Mesendoderm (in vitro differentiated cells): ENCODE results near the gene FIGN.

Experiments
- DNase-seq: peaks from one replicate; pipeline ENCODE4 v3.0.0; 2013
- H2AK5ac ChIP-seq: 2 replicates; pipeline ENCODE4 v1.6.1; 2013; ENCODE audit warnings: low read length, inconsistent platforms
- H2BK120ac ChIP-seq: 2 replicates; pipeline ENCODE4 v1.6.1; 2013; ENCODE audit warnings: low read depth, mild to moderate bottlenecking, low read length, moderate library complexity, mixed read lengths
- H2BK15ac ChIP-seq: replicated peaks from 2 replicates; pipeline ENCODE4 v1.6.1; 2013; ENCODE audit warnings: low read depth, mild to moderate bottlenecking, moderate library complexity
- H2BK5ac ChIP-seq: 2 replicates; pipeline ENCODE4 v1.6.1; 2013; ENCODE audit warnings: low read length, inconsistent platforms
- H3K18ac ChIP-seq: 2 replicates; pipeline ENCODE4 v1.6.1; 2013; ENCODE audit warnings: mild to moderate bottlenecking, low read length, mixed read lengths
- H3K23ac ChIP-seq: one replicate; pipeline ENCODE4 v1.6.1; 2013; ENCODE audit warnings: low read length
- H3K27ac ChIP-seq: 2 replicates; pipeline ENCODE4 v1.5.1; 2013; ENCODE audit warnings: low read depth, mild to moderate bottlenecking, inconsistent platforms, low read length, moderate library complexity
- H3K27me3 ChIP-seq: 2 replicates; pipeline ENCODE4 v1.6.1; 2013; ENCODE audit warnings: low read length, control low read depth, mild to moderate bottlenecking, inconsistent platforms; ENCODE audit not compliant: insufficient read depth, poor library complexity
- H3K36me3 ChIP-seq: 2 replicates; pipeline ENCODE4 v1.6.1; 2013; ENCODE audit warnings: low read length, inconsistent platforms; ENCODE audit not compliant: control insufficient read depth, insufficient read depth
- H3K4ac ChIP-seq: one replicate; pipeline ENCODE4 v1.6.1; 2013; ENCODE audit warnings: low read depth, mild to moderate bottlenecking, low read length, moderate library complexity
- H3K4me1 ChIP-seq: 2 replicates; pipeline ENCODE4 v1.6.1; 2013; ENCODE audit warnings: low read depth, low read length, inconsistent platforms; ENCODE audit not compliant: control insufficient read depth
- H3K4me2 ChIP-seq: 2 replicates; pipeline ENCODE4 v1.6.1; 2013; ENCODE audit warnings: low read length
- H3K4me3 ChIP-seq: 2 replicates; pipeline ENCODE4 v1.5.1; 2013; ENCODE audit warnings: mild to moderate bottlenecking, low read length
- H3K56ac ChIP-seq: one replicate; pipeline ENCODE4 v1.6.1; 2013; ENCODE audit warnings: low read length
- H3K79me1 ChIP-seq: 2 replicates; pipeline ENCODE4 v1.6.1; 2013; ENCODE audit warnings: low read length, inconsistent platforms
- H3K79me2 ChIP-seq: 2 replicates; pipeline ENCODE4 v1.6.1; 2013; ENCODE audit warnings: mild to moderate bottlenecking, low read length; ENCODE audit not compliant: control insufficient read depth, insufficient read depth
- H3K9ac ChIP-seq: 2 replicates; pipeline ENCODE4 v1.6.1; 2013; ENCODE audit warnings: low read length, inconsistent platforms
- H4K5ac ChIP-seq: one replicate; pipeline ENCODE4 v1.6.1; 2013; ENCODE audit warnings: low read length
- H4K8ac ChIP-seq: one replicate; pipeline ENCODE4 v1.6.1; 2013; ENCODE audit warnings: low read depth, mild to moderate bottlenecking, control low read depth, low read length, moderate library complexity
- WGBS: extraction: QIAGEN DNeasy Blood & Tissue Kit; methylation state at CpG from one replicate; pipeline ENCODE4 v1.1.7; 2013; ENCODE audit warnings: low lambda C conversion rate, missing lambda C conversion rate; ENCODE audit not compliant: insufficient coverage; ENCODE audit errors: extremely low coverage; 5-methylcytosine and 5-hydroxymethylcytosine counted together

The FIGN gene

DNA sequence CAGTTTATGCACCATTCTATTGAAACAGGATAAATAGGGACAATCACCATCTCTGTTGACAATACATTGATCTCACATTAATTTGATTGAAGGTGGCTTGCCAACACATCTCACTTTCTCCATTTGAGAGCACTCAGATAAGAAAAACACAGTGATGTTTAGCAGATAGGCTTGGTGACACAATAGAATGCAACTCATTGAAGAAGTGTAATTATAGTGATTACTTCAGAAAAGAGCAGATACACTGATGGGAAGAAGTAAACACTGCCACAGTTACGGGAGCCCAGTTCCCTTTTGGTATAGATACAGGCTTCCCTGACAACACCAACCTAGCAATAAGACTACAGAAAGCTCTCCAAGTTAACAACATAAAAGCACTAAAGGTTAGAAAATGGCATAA lies 89.1 kb downstream of the FIGN start:
- H2BK120ac ChIP-seq = no peak overlapping the region
- no peaks in the 10 kb centered on the region for H3K36me3 ChIP-seq
- H3K23ac ChIP-seq = no peak overlapping the region
- no peak overlapping the region for H3K4me2 ChIP-seq
- H4K8ac ChIP-seq = no peak overlapping the region
- no peaks in the 10 kb centered on the region for H3K27me3 ChIP-seq
- no peak overlapping the region for H3K18ac ChIP-seq
- H3K56ac ChIP-seq = no peak overlapping the region
- peaks cover 8% of the 10 kb centered on the region for H3K4me1 ChIP-seq
- no peak overlapping the region for H2AK5ac ChIP-seq
- no peak overlapping the region for H3K4me3 ChIP-seq
- H3K79me2 ChIP-seq = no peaks in the 10 kb centered on the region
- no peak overlapping the region for H3K9ac ChIP-seq
- no CpG with 5 or more reads among the region's 1 CpG for WGBS
- peaks cover 2% of the 10 kb centered on the region for H3K79me1 ChIP-seq
- DNase-seq = peak; percentile 53
- H3K4ac ChIP-seq = no peak overlapping the region
- no peak overlapping the region for H2BK5ac ChIP-seq
- no peak overlapping the region for H4K5ac ChIP-seq
- no peak overlapping the region for H3K27ac ChIP-seq
- no peak overlapping the region for H2BK15ac ChIP-seq

GRCh38 chr2:163644238-163644637 lies 91.6 kb downstream of the FIGN start:
- H3K18ac ChIP-seq = no peak overlapping the region
- DNase-seq = no peak
- peaks cover 8% of the 10 kb centered on the region for H3K4me1 ChIP-seq
- peaks cover 2% of the 10 kb centered on the region for H3K79me1 ChIP-seq
- no CpG with 5 or more reads among the region's 2 CpGs for WGBS
- no peak overlapping the region for H3K4me2 ChIP-seq
- no peaks in the 10 kb centered on the region for H3K36me3 ChIP-seq
- no peak overlapping the region for H3K27ac ChIP-seq
- no peak overlapping the region for H3K4me3 ChIP-seq
- no peak overlapping the region for H4K5ac ChIP-seq
- H2BK120ac ChIP-seq = no peak overlapping the region
- H4K8ac ChIP-seq = no peak overlapping the region
- no peak overlapping the region for H2BK15ac ChIP-seq
- H3K27me3 ChIP-seq = no peaks in the 10 kb centered on the region
- no peak overlapping the region for H3K4ac ChIP-seq
- no peak overlapping the region for H3K23ac ChIP-seq
- H3K79me2 ChIP-seq = no peaks in the 10 kb centered on the region
- H2AK5ac ChIP-seq = no peak overlapping the region
- H3K9ac ChIP-seq = no peak overlapping the region
- H3K56ac ChIP-seq = no peak overlapping the region
- no peak overlapping the region for H2BK5ac ChIP-seq

- H3K4me3 ChIP-seq = no peak overlapping the region
- no peak overlapping the region for H2BK15ac ChIP-seq
- no peak overlapping the region for H3K56ac ChIP-seq
- no peak overlapping the region for H2BK120ac ChIP-seq
- H4K5ac ChIP-seq = no peak overlapping the region
- H3K23ac ChIP-seq = no peak overlapping the region
- peaks cover 2% of the 10 kb centered on the region for H3K79me1 ChIP-seq
- H3K4me2 ChIP-seq = no peak overlapping the region
- H3K4me1 ChIP-seq = peaks cover 2% of the 10 kb centered on the region
- no peak overlapping the region for H3K27ac ChIP-seq
- H3K4ac ChIP-seq = no peak overlapping the region
- no CpG with 5 or more reads among the region's 1 CpG for WGBS
- no peaks in the 10 kb centered on the region for H3K36me3 ChIP-seq
- H3K27me3 ChIP-seq = no peaks in the 10 kb centered on the region
- H2BK5ac ChIP-seq = no peak overlapping the region
- no peak for DNase-seq
- no peak overlapping the region for H2AK5ac ChIP-seq
- no peak overlapping the region for H3K9ac ChIP-seq
- H3K79me2 ChIP-seq = no peaks in the 10 kb centered on the region
- no peak overlapping the region for H3K18ac ChIP-seq
- no peak overlapping the region for H4K8ac ChIP-seq
Observed at GRCh38 chr2:163641986-163642385, 93.8 kb downstream of the FIGN start.

DNA sequence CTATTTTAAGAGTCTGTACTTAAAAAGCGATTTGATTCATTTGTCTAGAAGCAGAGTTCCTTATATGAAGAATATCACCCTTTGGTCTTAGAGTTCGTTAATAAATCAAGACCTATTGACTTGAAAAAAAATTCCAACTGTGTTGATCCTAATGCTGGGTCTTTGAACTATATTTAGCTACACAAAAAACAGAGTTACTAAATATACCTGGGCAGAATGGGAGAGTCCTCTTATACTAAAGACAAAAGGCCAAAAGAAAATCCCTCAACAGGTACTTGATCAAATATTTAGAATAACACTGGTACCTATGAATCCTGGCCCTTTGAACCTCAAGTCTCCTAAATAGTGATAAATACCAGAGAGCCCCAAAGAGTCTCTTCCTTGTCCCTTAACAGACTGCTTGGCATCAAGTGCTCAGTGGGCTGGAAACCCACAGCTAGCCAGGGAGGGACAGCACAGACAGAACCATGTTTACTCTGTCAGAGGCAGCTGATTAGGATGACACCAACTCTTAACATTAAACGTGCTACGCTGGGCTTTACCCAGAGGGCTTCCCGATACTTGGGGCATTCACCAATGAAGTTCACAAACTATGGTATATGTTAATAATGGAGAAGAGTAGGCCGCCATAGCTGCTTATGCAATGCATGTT lies 95.1 kb downstream of the FIGN start:
- H3K23ac ChIP-seq = no peak overlapping the region
- no peak overlapping the region for H3K4me3 ChIP-seq
- H3K27ac ChIP-seq = no peak overlapping the region
- no peak overlapping the region for H2BK15ac ChIP-seq
- no peak for DNase-seq
- no peak overlapping the region for H4K8ac ChIP-seq
- no peak overlapping the region for H3K56ac ChIP-seq
- no peak overlapping the region for H2BK120ac ChIP-seq
- no CpG with 5 or more reads among the region's 6 CpGs for WGBS
- H3K18ac ChIP-seq = no peak overlapping the region
- no peak overlapping the region for H3K9ac ChIP-seq
- no peak overlapping the region for H2AK5ac ChIP-seq
- H3K4ac ChIP-seq = no peak overlapping the region
- no peak overlapping the region for H4K5ac ChIP-seq
- no peaks in the 10 kb centered on the region for H3K36me3 ChIP-seq
- no peaks in the 10 kb centered on the region for H3K79me2 ChIP-seq
- H2BK5ac ChIP-seq = no peak overlapping the region
- no peaks in the 10 kb centered on the region for H3K27me3 ChIP-seq
- H3K79me1 ChIP-seq = peaks cover 2% of the 10 kb centered on the region
- H3K4me2 ChIP-seq = no peak overlapping the region
- H3K4me1 ChIP-seq = no peaks in the 10 kb centered on the region

DNA sequence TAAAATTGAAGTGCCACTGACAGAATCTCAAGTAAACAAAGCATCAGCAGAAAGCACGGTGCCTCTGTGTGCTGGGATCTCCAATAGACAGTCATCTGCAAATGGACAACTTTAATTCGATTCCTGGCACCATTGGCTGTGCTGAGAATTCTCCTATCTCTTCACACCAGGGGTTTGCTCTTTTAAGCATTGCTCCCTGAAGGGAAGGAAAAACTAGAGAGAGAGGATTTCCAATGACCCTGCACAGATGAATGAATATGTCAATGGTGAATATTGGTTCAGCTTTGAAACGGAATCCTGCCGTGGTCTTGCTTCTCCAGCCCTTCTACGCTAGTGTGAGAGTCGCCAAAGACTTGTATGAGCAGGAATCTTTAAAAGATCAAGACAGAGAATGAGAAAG lies 97.9 kb downstream of the FIGN start:
- Histone ChIP-seq H2BK15ac (no peak overlapping the region), H3K27ac (no peak overlapping the region), H3K9ac (no peak overlapping the region), H4K5ac (no peak overlapping the region), H2BK5ac (no peak overlapping the region), H3K27me3 (no peaks in the 10 kb centered on the region), H3K79me1 (no peaks in the 10 kb centered on the region), H3K18ac (no peak overlapping the region), H3K4me2 (no peak overlapping the region), H2AK5ac (no peak overlapping the region), H3K23ac (no peak overlapping the region), H4K8ac (no peak overlapping the region), H3K4me1 (no peaks in the 10 kb centered on the region), H3K4ac (no peak overlapping the region), H3K79me2 (no peaks in the 10 kb centered on the region), H3K36me3 (no peaks in the 10 kb centered on the region), H2BK120ac (no peak overlapping the region), H3K56ac (no peak overlapping the region), H3K4me3 (no peak overlapping the region)
- WGBS = no CpG with 5 or more reads among the region's 6 CpGs
- no peak for DNase-seq

GRCh38 chr2:163633291-163633690 lies 102.5 kb downstream of the FIGN start:
- H3K27ac ChIP-seq = no peak overlapping the region
- no peak overlapping the region for H3K18ac ChIP-seq
- no peak overlapping the region for H3K4me3 ChIP-seq
- H4K5ac ChIP-seq = no peak overlapping the region
- H3K4me2 ChIP-seq = no peak overlapping the region
- no peaks in the 10 kb centered on the region for H3K27me3 ChIP-seq
- H2BK5ac ChIP-seq = no peak overlapping the region
- no peak overlapping the region for H3K23ac ChIP-seq
- no peak overlapping the region for H2BK15ac ChIP-seq
- no peaks in the 10 kb centered on the region for H3K79me2 ChIP-seq
- H3K9ac ChIP-seq = no peak overlapping the region
- H3K79me1 ChIP-seq = peaks cover 3% of the 10 kb centered on the region
- no peak overlapping the region for H2AK5ac ChIP-seq
- no peak overlapping the region for H3K4ac ChIP-seq
- no peak overlapping the region for H2BK120ac ChIP-seq
- no peak overlapping the region for H4K8ac ChIP-seq
- H3K4me1 ChIP-seq = peaks cover 2% of the 10 kb centered on the region
- WGBS = 100% methylated on average over 1 of the region's 5 CpGs
- no peak for DNase-seq
- no peaks in the 10 kb centered on the region for H3K36me3 ChIP-seq
- H3K56ac ChIP-seq = no peak overlapping the region
